GM19328 (cell line): ENCODE measurements around the gene LTA4H.

Source experiments
- ATAC-seq: cut with Tn5 transposase; IDR thresholded peaks from one replicate; pipeline ENCODE4 v1.9.1; 2021; ENCODE audit warnings: mild to moderate bottlenecking, moderate library complexity; ENCODE audit not compliant: unreplicated experiment

LTA4H gene

DNA sequence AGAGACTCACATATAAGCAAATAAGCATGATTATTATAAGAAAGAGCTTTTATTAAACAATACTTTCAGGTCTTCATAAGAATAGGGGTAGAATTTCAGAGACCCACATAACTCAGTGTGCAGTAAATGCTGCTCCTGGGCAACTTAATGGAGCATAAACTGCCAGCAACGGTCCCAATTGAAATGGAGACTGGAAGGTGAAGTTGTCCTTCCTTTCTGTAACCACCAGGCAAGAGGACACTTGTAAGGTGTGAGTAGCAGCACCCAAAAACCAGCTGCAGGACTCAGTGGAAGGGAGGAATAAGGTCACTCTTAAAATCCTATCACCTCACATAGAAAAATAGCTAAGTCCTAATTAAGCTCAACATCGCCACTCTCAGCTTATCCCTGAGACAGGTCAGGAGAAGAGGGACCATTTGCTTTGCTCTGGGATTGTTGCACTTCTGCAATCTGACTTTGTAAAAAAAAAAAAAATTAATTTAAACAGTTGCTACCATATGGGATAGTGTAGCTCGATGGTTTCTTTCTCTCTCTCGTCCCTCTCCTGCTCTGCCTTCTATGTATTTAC is 22.7 kb upstream of the LTA4H start:
- no peak for ATAC-seq

DNA sequence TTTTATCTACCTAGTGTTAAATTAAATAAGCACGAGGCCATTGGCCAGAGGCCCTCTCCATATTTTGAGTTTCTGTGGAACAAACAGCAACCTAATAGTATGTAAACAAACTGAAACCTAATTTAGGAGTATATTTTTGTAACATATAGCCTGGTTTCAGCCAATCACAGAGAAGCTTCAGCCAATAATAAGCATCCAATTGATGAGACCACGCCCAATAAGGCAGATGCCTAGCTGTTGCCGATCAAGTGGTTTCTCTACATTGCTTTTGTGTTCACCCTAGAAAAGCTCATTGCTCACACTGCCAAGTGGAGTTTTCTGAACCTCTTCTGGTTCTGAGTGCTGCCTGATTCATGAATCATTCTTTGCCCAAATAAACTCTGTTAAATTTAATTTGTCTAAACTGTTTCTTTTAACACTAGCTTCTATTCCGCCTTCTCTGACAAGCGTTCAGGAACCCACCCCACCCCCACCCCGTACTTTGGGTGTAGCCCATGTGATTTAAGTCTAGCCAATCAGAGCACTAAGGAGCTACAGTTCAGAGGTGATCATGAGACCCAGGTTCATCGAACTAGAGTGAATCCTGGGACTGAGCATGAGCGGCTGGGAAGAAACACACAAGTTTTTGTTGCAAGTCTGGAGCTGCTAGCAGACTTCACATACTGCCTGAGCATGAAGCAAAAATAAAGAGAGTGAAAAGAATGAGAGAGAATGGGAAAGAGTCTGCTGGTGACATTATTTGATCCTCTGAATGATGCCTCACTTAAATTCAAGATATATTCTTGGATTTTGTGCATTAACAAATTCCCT is 21.5 kb upstream of the LTA4H start:
- ATAC-seq = no peak

DNA sequence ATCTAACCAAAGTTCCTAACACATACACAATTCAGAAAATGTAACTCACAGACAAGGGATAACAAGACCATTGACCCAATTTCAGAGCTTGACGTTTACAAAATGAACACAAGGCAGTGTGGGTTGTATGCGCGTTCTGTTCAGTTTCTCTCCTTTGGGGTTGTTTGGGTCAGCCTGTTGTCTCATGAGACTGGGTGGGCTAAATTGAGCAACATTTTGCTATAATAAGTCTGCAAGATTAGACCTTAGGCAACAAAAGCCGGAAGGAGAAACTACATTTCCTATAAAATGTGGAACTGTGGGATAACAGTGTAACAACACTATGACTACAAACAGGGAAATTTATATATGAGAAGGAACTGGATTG is 18.8 kb upstream of the LTA4H start:
- ATAC-seq = no peak

DNA sequence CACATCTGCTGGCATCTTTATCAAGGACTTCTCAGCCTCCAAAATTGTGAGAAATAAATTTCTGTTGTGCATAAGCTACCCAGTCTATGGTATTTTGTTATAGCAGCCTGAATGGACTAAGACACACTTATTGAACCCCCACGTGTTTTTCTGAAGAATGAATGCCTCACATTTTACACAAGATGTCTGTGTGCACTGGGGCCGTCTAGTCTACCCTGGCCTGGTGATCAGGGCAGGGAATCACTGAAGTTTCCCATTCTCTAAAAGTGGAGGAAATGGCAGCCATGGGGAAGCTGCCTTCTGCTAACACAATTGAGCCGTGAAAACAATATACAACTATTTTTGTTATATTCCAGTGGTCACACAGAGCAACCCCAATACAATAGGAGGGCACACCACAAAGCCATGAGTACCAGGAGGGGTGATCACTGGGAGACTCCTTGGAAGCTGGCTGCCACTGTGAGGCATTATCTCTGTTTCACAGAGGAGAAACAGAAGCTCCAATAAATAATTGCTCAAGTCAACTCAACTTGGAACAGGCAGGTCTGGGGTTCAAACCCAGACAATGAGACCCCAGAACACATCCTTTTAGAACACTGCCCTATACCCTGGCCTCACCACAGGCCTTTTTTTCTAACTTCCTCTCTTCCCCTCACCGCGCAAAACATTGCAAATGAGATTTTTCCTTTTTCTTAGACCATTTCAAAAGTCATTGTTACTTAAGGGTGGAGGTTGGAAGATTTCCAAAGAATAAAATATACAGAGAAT is 18.3 kb upstream of the LTA4H start:
- ATAC-seq = no peak

DNA sequence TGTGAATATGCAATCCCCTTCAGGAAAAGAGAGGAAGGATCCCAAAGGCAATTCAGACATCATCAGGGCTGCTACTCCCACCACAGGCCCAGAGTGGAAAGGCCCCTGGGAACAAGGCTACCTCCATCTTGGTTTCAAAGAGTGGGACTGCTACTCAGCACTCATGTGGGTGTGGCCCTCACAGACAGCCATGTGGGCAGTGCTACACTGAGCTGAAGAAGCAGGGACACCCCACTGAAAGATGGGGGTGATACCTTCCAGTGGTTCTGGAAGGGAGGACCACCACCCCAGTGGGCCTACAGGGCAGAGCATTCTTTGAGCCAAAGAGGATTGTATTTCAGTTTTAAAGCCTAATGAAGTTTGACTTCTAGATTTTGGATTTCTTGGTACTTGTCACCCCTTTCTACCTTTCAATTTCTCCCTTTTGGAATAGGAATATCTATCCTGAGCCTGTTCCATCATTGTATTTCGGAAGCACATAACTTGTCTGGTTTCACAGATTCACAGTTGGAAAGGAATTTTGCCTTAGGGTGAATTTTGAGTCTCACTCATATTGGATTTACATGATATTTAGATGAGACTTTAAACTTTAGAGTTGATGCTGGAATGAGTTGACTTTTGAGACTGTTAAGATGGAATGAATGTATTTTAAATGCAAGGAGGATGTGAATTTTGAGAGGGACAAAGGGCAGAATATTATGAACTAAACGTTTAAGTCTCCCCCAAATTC is 16.5 kb upstream of the LTA4H start:
- no peak for ATAC-seq

DNA sequence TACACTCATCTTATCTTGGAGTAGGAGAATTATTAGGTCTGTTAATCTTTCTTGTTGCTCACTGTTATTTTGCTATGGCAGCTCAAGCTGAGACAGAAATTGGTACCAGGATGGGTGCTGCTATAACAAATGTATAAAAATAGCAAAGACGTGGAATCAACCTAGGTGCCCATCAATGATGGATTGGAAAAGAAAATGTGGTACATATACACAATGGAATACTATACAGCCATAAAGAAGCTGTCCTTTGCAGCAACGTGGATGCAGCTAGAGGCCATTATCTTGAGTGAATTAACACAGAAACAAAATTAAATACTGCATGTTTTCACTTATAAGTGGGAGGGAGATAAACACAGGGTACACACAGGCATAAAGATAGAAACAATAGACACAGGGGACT is 14.8 kb upstream of the LTA4H start:
- ATAC-seq = no peak

DNA sequence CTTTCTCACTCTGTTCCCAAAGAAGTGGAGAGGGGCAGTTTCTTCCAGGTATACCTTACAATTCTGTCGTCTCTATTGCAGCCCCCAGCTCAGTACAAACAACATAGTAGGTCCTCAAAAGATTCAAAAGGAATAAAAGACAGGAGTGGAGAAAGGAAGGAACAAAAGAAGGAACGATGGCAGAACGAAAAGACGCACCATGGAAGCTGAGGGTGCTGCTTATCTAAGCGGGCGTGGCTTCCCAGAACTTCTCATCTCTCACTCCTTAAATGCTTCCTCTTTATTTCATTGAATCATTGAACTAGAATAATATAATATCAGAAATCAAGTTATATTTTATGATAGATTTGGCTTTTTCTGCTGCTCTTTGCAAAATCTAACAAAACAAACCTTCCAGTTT is 13.7 kb upstream of the LTA4H start:
- ATAC-seq = no peak

DNA sequence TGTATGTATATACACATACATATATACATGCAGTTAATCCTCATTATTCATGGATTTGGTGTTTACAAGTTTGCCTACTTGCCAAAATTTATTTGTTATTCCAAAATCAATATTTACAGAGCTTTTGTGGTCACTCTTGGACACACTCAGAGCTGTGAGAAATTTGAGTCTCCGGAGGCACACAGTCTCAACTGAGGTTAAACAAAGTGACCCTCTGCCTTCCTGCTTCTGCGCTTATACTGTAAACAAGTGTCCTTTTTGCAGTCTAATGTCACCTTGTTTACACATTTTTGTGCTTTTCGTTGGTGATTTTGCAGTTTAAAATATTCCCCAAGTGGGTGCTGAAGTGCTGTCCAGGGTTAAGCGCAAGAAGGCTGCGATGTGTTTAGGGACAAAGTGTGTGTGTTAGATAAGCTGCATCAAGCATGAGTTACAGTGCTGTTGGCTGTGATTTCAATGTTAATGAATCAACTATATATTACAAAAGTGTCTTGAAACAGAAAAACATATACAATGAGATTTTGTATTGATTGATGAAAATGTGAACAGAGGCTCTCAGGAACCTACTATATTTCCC is 13.1 kb upstream of the LTA4H start:
- no peak for ATAC-seq

DNA sequence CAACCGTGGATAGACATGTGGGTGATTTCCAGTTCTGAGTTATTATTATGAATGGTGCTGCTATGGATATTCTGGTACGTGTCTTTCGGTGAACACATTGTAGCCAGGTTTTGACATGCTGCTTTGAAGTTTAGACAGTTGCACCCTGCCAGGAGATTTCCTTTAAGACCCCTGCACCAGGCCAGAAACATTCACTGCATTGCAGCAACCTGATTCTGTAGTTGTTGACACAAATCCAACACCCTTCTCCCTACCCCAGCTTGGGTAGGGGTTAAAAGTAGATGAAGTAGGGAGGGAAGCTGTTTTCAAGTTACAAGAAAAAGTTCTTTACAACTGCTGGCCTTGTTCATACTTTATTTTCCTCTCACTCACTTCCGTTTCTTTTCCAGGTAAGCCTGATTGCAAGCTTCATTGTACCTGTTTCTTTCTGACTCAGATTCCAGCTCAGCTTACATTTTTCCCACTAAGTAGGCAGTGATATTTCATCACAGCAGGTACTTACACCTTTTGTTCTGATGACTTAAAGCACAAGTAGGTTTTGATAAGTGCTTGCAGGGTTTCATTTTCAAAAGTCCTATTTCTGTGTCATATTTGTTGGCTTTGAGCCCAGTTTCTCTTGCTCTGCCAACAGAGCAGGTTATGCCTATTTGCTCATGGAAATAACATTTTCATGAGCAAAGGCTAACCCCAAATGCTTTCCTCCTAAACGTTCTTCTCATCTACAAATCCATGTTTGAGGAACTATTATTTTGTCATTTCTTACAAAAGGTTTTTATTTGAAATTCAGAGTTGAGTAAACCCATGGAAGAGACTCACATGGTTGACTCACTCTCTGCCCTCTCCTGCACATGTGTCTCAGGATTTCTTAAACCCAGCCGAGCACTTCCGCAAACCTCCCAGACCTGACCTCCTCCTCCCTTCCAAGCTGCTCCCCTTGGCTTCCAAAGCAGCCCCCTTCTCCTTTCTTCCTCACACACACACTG is 12.1 kb upstream of the LTA4H start:
- peak; percentile 78 for ATAC-seq

DNA sequence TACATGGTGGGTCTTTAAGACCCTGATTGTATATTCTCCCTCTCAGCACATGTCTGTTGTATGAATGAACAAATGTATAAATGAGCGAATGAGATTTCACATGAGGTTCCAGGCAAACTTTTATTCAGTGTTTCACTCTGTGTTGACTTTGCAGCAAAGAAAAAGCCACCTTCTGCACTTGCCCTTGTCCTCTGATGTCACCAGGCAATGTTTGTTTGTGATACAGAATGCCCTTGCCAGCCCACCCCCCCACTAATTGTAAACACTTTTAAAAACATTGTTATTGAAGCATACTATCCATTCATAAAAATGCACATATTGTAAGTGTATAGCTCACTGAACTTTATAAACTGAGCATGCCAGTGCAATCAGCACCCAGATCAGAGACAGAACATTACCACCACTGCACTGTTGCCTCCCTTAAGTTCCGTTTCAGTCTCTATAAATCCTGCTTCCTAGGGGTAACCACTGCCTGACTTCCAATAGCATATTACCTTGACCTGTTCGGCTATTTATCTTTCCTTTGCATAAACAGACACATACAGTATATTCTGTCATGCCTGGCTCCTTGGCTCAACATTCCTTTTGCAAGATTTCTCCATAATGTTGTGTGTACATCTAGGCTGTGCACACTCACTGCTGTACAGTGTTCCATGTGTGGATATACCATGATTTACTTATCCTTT is 11.3 kb upstream of the LTA4H start:
- no peak for ATAC-seq

DNA sequence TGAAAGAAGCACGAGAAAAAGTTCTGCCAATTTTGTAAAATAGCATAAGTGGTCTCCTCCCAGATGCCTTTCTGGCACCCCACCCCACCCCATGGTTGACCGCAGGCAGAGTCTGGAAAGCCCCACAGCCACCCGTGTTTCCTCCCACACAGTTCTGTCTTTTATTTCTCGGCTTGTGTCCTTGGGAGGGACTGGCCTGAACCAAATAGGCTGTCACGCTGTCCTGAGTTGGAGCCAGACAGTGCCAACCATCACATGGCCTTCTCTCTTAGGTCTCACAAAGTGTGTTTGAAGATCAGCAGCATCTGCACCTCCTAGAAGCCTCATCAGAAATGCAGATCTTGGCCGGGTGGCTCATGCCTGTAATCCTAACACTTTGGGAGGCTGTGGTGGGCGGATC is 10.2 kb upstream of the LTA4H start:
- no peak for ATAC-seq

DNA sequence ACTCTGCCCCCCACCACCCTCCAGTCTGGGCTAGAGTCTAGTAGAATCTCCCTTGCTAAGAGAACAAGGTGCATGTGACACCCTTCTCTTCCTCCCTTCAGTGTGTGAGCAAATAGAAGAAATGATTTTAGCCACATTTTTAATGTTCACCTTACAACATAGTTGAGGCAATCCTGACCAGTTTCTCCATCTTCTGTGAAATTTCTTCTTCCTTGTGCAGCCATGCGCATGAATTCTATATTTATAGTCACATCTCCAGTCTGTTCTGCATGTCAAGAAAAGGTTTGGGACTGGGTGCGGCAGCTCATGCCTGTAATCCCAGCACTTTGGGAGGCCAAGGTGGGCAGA is 9.5 kb upstream of the LTA4H start:
- no peak for ATAC-seq

DNA sequence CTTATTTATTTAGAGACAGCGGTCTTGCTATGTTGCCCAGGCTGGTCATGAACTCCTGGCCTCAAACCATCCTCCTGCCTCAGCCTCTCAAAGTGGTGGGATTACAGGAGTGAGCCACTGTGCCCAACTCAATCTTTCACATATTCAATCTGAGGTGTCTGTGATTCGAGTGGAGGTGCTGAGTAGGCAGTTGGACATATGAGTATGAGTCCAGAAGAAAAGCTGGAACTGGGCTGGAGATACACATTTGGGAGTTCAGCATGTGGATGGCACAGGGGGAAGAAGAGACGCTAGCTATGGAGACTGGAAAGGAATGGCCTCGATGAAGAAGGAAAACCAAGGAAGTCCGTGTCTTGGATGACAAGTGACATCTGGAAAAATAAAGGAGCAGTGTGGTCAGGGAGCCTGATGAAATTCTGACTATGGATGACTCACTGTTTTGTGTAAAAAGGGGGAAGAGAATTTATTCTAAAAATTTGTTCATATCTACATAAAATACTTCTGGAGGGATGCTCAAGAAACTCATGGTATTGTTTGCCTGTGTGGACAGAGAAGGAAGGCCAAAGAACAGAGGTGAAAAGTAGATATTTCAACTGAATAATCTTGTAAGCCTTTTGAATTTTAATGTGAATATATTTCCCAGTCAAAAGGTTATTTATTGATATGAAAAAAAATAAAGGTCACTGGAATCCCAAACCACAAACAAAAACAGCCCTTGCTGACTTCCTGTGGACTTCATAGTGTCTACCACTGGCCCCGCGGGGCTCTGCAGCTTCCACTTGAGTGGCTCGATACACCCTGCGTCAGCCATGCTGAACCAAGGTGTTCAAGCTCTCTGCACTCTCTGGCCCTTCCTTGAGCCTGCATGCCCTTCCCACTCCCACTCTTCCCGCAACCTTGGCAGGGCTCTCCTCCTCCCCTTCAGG is 8.9 kb upstream of the LTA4H start:
- no peak for ATAC-seq

DNA sequence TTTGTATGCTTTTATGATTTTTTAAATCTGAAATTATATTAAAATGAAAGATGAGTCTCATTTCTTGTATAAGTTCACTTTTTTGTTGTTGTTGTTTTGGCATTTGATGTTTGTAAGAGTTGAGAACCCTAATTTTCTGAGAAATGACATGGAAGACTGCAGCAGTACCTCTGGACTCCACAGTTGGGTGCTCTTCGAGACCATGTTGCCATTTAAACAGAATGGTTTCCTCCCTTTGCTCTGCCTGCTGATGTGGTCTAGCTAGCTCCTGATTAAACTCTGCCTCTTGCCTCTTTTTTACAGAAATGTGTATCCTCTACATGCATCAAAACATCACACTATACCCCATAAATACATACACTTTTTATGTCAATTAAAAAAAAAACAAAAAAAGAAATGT is 5.8 kb upstream of the LTA4H start:
- no peak for ATAC-seq

DNA sequence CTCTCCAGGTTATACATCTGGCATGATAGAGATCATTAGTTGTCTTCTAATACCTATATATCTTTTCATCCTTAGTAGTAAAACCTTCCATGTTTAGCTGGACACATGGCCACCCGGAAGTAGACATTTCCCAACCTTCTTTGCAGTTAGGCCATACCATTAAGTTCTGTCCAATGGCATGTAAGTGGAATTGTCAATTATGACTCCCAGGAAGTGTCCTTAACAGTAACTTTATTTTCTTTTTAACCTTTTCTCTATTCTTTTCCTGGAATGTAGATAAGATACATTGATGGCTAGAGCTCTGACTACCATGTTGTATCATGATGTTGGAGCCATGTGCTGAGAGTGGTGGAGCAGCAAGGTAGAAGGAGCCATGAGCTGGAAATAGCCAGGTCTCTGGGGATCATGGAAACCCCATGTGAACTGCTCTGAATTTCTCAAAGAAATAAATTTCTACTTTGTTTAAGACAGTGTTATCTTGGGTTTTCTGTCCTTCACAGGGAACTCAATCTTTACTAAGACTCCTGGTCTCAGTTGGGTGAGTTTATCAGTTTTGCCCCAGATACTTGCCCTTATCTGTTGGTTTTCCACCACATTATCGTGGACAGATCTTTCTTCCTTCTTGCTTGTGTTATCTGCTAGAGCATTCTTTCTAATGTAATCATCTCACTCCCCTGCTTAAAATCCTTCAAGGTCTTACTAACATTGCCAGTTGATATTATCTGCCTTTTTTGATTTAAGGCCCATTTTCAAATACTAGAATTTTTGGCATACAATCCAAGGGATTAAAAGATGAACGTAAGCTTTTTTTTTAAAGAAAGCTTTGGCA is 5.1 kb upstream of the LTA4H start:
- no peak for ATAC-seq

DNA sequence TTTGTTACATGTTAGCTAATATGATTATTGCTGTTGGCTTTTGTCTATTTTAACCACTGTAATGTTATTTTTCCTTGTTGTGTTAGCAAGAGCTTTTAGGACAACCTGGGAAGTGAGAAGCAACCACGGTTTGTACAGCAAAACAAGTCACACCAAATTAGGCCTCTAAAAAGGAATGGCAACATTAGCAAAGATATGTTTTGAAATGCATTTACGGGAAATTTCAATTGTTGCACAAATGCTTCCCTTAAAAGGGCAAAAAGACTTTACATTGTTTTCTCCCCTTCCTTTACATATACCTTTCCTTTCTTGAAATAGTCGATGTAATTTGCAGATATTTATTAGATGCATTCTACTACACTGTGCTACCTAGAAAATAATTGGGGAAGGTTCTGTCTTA is 4.1 kb upstream of the LTA4H start:
- ATAC-seq = no peak

DNA sequence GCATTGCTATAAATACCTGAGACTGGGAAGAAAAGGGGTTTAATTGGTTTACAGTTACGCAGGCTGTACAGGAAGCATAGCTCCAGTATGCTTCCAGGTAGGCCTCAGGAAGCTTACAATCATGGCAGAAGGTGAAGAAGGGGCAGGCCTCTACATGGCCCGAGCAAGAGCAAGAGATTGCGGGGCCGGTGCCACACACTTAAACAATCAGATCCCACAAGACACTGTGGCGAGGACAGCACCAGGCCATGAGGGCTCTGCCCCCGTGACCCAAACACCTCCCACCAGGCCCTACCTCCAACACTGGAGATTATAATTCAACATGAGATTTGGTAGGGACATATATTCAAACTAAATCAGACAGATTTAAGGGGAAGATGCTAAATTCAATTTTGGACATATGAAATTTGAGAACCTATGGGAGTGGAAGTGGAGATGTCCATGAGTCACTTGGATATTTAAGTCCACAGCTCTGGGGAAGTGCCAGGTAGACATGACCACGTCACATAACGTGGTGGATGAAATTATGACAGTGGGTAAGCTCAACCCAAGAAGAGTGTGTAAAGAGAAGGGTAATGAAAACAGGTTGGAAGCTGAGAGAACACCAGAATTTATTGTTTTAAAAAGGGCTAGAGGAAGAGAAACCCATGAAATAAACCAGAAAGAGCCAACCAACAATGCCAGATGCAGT is 1.5 kb upstream of the LTA4H start:
- no peak for ATAC-seq
